Panc1 (cell line): Measurements from ENCODE around the gene RXRB.

Experiments
- CTCF ChIP-seq: fragments of 450-650 bp; IDR thresholded peaks from 2 replicates; pipeline ENCODE4 v1.5.1; 2017; ENCODE audit warnings: mild to moderate bottlenecking
- POLR2AphosphoS5 ChIP-seq: IDR thresholded peaks from 2 replicates; pipeline ENCODE4 v1.6.1; 2012; ENCODE audit warnings: mild to moderate bottlenecking, low read depth, low read length, moderate library complexity

- TF ChIP-seq CTCF = no peak
- no peak for TF ChIP-seq POLR2AphosphoS5
Measured at GRCh38 chr6:33165581-33166258, 34.7 kb downstream of the RXRB start.
